ENCODE results near the gene ZNRD2. TPM values are rescaled to one million over a fixed set of nuclear protein-coding genes. Genes with fewer than 3 reads are reported as not detected.

The ZNRD2 gene
- total and polyA plus RNA-seq, 10 of the 15 experiments (the other 5 are each of a cell fraction or from before 2014, with no cell fraction given): 7.9 to 111 (median 55.4) TPM

DNA sequence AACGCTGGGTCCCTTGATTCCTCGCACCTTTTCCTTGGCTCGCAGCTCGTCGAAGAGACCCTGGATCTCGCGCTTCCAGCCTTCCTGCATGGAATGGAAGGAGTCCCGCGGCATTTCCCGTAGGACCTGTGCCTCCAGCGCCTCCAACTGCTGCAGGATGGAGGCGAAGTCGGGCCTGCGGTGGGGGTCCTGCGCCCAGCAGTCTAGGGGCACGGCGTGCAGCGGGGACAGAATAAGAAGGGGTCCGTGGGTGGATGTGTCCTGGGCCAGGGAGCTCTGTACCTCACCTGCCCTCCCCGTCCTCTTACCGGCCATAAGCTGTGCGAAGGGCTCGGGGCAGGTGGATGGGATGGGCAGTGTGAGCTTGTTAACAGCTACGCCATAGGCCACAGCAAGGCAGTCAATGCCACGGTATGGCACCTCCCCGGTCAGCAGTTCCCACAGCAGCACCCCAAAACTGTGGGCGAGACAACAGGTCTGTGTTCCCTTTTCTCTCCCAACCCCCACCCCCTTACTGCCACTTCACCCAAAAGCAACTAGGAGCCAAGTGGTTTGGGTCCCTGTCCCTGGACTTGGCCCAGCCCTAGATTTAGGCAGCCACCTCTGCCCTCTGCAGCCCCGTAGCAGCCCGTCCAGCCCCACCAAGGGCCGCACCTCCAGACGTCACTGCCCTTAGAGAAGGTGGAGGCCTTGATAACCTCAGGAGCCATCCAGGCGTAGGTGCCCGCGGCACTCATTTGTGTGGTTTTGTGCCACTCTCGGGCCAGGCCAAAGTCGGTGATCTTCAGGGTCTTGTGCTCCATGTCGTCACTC lies 37.5 kb downstream of the ZNRD2 start:
- intact Hi-C loops (cut with micrococcal nuclease; ENCODE audit: unreplicated experiment): no loop called here
- H4K20me1 ChIP-seq (ENCODE audit: control insufficient read depth, insufficient read depth): no peaks in the 10 kb centered on the region; the same call in 1 of the 2 replicates
- H3K27ac ChIP-seq (ENCODE audit: control insufficient read depth, insufficient read depth): no peak overlapping the region
- H3K4me1 ChIP-seq (ENCODE audit: control insufficient read depth, insufficient read depth, low read length): peaks cover 12% of the 10 kb centered on the region
- POLR2A ChIA-PET: interaction anchor here (0.6 to 2.5 kb wide), 2 partner anchors 14 to 48 kb away, joined by 3 to 12 read pairs; no protein-coding TSS in a partner anchor
- H3K36me3 ChIP-seq (ENCODE audit: control insufficient read depth in 2 of 2, insufficient read depth in 2 of 2, low read length in 1 of 2): peaks cover 18 to 33% of the 10 kb centered on the region in 2 experiments; a peak in 3 of 4 replicates
- BruUV-seq (replicated peaks): no TSS peak
- over 99% methylated on average over 37 of the region's 37 CpGs for WGBS (ENCODE audit: insufficient coverage, insufficient replicate concordance, low lambda C conversion rate, missing lambda C conversion rate)
- ATAC-seq (no peak), DNase-seq (ENCODE audit: low read depth, low spot score) (no peak), FAIRE-seq (no peak)
- H3K79me2 ChIP-seq (ENCODE audit: control insufficient read depth, insufficient read depth, low read length): peaks cover 26% of the 10 kb centered on the region
- RAD21 ChIA-PET (ENCODE audit: unreplicated experiment): no interaction called here
- SMC1A ChIA-PET (ENCODE audit: uncharacterized antibody, unreplicated experiment): interaction anchor here (1.0 kb wide), 1 partner anchor 13 kb away, joined by 3 read pairs; no protein-coding TSS in a partner anchor
- no peak overlapping the region for H2AFZ ChIP-seq (ENCODE audit: control insufficient read depth, low read depth, low read length)
- H3K4me2 ChIP-seq (ENCODE audit: control insufficient read depth, insufficient read depth): no peak overlapping the region
- no peak overlapping the region for H3K4me3 ChIP-seq
- no peaks in the 10 kb centered on the region for H3K9me3 ChIP-seq (replicated peaks; ENCODE audit: control insufficient read depth, insufficient read depth, low read length)
- no peaks in the 10 kb centered on the region for H3K27me3 ChIP-seq (replicated peaks in 1 of 2; ENCODE audit: control insufficient read depth in 2 of 2, insufficient read depth in 2 of 2, low read length in 1 of 2)
- CTCF ChIA-PET: interaction anchor here (0.9 to 1.5 kb wide), 2 partner anchors 13 to 20 kb away, joined by 3 read pairs; no protein-coding TSS in a partner anchor
- TF ChIP-seq, protein P1, sequence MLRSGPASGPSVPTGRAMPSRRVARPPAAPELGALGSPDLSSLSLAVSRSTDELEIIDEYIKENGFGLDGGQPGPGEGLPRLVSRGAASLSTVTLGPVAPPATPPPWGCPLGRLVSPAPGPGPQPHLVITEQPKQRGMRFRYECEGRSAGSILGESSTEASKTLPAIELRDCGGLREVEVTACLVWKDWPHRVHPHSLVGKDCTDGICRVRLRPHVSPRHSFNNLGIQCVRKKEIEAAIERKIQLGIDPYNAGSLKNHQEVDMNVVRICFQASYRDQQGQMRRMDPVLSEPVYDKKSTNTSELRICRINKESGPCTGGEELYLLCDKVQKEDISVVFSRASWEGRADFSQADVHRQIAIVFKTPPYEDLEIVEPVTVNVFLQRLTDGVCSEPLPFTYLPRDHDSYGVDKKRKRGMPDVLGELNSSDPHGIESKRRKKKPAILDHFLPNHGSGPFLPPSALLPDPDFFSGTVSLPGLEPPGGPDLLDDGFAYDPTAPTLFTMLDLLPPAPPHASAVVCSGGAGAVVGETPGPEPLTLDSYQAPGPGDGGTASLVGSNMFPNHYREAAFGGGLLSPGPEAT (IDR thresholded peaks at IDR 0.05; ENCODE audit: low read depth): no peak
- peak; percentile 18; the same call in 1 of the 2 replicates for TF ChIP-seq POLR2A (IDR thresholded peaks at IDR 0.05; ENCODE audit: low read depth, low read length)
- in situ Hi-C loops (cut with MboI): no loop called here
- H3K9ac ChIP-seq (ENCODE audit: control insufficient read depth, insufficient read depth, low read length): no peak overlapping the region

DNA sequence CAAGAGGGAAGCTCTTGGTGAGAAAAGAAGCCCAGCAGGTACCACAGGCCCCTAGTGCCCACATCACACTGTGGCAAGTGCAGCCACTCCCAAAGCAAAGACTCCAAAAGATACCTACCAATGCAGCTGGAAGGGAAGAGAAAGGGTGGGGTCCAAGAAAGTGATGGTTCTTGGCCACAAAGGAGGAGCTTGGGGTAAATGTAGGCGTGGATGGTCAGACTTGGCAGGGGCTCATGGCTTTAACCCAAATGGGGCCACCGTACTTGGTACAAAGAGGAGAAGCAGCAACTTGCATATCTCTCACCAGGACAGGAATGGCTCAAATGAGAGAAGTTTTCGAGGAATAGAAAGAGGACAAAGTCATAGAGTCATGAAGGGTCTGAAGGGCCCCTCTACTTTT lies 39.0 kb downstream of the ZNRD2 start:
- RAD21 ChIA-PET (ENCODE audit: unreplicated experiment): interaction anchor here (1.7 kb wide), 1 partner anchor 19 kb away, joined by 5 read pairs; no protein-coding TSS in a partner anchor
- Histone ChIP-seq H3K4me2 (ENCODE audit: control insufficient read depth, insufficient read depth) (0 out of 2 replicates have a peak overlapping the region, but pooled peaks have one; percentile 5), H3K9me3 (replicated peaks; ENCODE audit: control insufficient read depth, insufficient read depth, low read length) (no peaks in the 10 kb centered on the region), H3K36me3 (ENCODE audit: control insufficient read depth in 2 of 2, insufficient read depth in 2 of 2, low read length in 1 of 2) (peaks cover 18 to 32% of the 10 kb centered on the region in 2 experiments; a peak in 3 of 4 replicates), H3K9ac (ENCODE audit: control insufficient read depth, insufficient read depth, low read length) (no peak overlapping the region), H3K4me3 (no peak overlapping the region), H3K79me2 (ENCODE audit: control insufficient read depth, insufficient read depth, low read length) (peaks cover 39% of the 10 kb centered on the region), H3K27ac (ENCODE audit: control insufficient read depth, insufficient read depth) (no peak overlapping the region), H3K27me3 (replicated peaks in 1 of 2; ENCODE audit: control insufficient read depth in 2 of 2, insufficient read depth in 2 of 2, low read length in 1 of 2) (no peaks in the 10 kb centered on the region), H4K20me1 (ENCODE audit: control insufficient read depth, insufficient read depth) (no peaks in the 10 kb centered on the region; the same call in 1 of the 2 replicates), H2AFZ (ENCODE audit: control insufficient read depth, low read depth, low read length) (no peak overlapping the region), H3K4me1 (ENCODE audit: control insufficient read depth, insufficient read depth, low read length) (peaks cover 17% of the 10 kb centered on the region)
- FAIRE-seq: no peak
- SMC1A ChIA-PET (ENCODE audit: uncharacterized antibody, unreplicated experiment): interaction anchor here (1.2 kb wide), 1 partner anchor 15 kb away, joined by 6 read pairs; no protein-coding TSS in a partner anchor
- BruUV-seq (replicated peaks): no TSS peak
- ATAC-seq: no peak
- CTCF ChIA-PET: interaction anchor here (1.2 to 1.8 kb wide), 2 partner anchors 21 to 251 kb away, joined by 3 to 7 read pairs; partner anchors contain the start of gene MUS81
- WGBS (ENCODE audit: insufficient coverage, insufficient replicate concordance, low lambda C conversion rate, missing lambda C conversion rate): 79% methylated on average over 3 of the region's 3 CpGs
- in situ Hi-C loops (cut with MboI): no loop called here
- no peak for DNase-seq (ENCODE audit: low read depth, low spot score)
- POLR2A ChIA-PET: interaction anchor here (1.0 to 2.5 kb wide), 3 partner anchors 16 to 29 kb away, joined by 3 to 12 read pairs (median 10); partner anchors contain the start of gene SIPA1
- intact Hi-C loops (cut with micrococcal nuclease; ENCODE audit: unreplicated experiment): no loop called here
- TF ChIP-seq EP300 (IDR thresholded peaks at IDR 0.05; ENCODE audit: borderline replicate concordance in 1 of 2, control insufficient read depth in 1 of 2, low read depth in 2 of 2, low read length in 2 of 2) (no peak), CREM (IDR thresholded peaks at IDR 0.05; ENCODE audit: low read depth) (no peak), IKZF2 (IDR thresholded peaks at IDR 0.05) (no peak), NFXL1 (IDR thresholded peaks at IDR 0.05; ENCODE audit: borderline replicate concordance) (no peak), ZNF622 (IDR thresholded peaks at IDR 0.05) (no peak), ZNF217 (IDR thresholded peaks at IDR 0.05) (no peak), SP1 (IDR thresholded peaks at IDR 0.05; ENCODE audit: low read depth, low read length) (no peak), IRF4 (IDR thresholded peaks at IDR 0.05; ENCODE audit: low read depth, low read length) (no peak), SMC3 (IDR thresholded peaks at IDR 0.05; ENCODE audit: borderline replicate concordance, low read length) (no peak)
- TF ChIP-seq, protein P2, sequence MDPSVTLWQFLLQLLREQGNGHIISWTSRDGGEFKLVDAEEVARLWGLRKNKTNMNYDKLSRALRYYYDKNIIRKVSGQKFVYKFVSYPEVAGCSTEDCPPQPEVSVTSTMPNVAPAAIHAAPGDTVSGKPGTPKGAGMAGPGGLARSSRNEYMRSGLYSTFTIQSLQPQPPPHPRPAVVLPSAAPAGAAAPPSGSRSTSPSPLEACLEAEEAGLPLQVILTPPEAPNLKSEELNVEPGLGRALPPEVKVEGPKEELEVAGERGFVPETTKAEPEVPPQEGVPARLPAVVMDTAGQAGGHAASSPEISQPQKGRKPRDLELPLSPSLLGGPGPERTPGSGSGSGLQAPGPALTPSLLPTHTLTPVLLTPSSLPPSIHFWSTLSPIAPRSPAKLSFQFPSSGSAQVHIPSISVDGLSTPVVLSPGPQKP (IDR thresholded peaks at IDR 0.05; ENCODE audit: low read depth, low read length): no peak
